Coronary artery (tissue), 2 donors: ENCODE measurements around the gene CUL5.

ENCODE experiments used
- DNase-seq: peaks from one replicate; pipeline ENCODE4 v3.0.0-alpha.2; 2017; ENCODE audit warnings: low spot score
- H3K27ac ChIP-seq, 2 donors: fragments of 200-600 bp; sonication (generic); one replicate each; pipeline ENCODE4 v1.5.1; 2016 to 2019
- H3K4me3 ChIP-seq: fragments of 200-600 bp; sonication (generic); 2 replicates; pipeline ENCODE4 v1.5.1; 2016; ENCODE audit warnings: mild to moderate bottlenecking, moderate library complexity
- TF ChIP-seq, protein P1 (sequence below): fragments of 200-600 bp; sonication (generic); IDR thresholded peaks from one replicate; pipeline ENCODE4 v1.5.1; 2019; ENCODE audit warnings: antibody characterized with exemption

Gene CUL5

DNA sequence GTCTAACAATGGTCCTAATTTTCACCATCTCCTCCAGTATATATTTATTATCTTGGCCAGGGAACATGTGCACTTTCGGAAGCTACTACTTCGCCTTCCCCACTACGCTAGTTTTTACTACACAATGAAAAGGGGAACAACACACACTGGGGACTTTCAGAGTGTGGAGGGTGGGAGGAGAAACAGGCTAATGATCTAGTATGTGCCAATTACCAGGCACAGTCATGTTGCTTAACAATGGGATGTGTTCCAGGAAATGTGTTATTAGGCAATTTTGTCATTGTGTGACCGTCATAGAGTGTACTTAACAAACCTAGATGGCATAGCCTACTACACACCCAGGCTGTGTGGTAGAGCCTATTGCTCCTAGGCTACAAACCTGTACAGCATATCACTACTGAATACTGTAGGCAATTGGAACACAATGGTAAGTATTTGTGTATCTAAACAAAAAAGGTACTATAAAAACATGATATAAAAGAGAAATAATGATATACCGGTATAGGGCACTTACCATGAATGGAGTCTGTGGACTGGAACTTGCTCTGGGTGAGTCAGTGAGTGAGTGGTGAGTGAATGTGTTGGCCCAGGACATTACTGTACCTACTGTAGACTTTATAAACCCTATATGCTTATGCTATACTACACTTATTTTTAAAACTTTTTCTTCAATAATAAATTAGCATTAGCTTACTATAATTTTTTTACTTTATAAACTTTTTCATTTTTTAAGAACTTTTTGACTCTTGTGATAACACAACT lies 20.1 kb upstream of the CUL5 start:
- DNase-seq, result no peak
- TF ChIP-seq, protein P1, sequence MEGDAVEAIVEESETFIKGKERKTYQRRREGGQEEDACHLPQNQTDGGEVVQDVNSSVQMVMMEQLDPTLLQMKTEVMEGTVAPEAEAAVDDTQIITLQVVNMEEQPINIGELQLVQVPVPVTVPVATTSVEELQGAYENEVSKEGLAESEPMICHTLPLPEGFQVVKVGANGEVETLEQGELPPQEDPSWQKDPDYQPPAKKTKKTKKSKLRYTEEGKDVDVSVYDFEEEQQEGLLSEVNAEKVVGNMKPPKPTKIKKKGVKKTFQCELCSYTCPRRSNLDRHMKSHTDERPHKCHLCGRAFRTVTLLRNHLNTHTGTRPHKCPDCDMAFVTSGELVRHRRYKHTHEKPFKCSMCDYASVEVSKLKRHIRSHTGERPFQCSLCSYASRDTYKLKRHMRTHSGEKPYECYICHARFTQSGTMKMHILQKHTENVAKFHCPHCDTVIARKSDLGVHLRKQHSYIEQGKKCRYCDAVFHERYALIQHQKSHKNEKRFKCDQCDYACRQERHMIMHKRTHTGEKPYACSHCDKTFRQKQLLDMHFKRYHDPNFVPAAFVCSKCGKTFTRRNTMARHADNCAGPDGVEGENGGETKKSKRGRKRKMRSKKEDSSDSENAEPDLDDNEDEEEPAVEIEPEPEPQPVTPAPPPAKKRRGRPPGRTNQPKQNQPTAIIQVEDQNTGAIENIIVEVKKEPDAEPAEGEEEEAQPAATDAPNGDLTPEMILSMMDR, result no peak
- no peak overlapping the region for H3K4me3 ChIP-seq
- H3K27ac ChIP-seq, result no peak overlapping the region

DNA sequence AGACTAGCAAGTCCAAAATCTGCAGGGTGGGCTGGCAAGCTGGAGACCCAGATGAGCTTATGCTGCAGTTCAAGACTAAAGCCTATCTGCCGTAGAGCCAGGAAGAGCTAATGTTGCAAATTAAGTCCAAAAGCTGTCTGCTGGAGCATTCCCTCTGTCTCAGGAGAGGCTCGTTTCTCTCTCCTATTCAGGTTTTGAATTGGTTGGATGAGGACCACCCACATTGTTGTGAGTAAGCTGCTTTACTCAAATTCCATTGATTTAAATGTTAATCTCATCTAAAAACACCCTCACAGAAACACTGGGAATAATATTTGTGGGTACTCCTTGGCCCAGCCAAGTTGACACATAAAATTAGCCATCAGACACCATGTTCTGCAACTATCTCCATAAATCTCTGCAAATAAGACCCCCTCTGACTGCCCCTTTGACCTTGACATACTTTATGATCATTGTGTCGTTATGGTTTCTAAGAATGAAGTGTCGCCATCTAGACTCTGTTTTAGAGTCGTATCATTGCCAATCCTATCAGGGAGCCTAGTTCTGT lies 16.8 kb upstream of the CUL5 start:
- TF ChIP-seq, protein P1, result no peak
- H3K27ac ChIP-seq, result no peak overlapping the region
- H3K4me3 ChIP-seq, result no peak overlapping the region
- DNase-seq, result no peak

DNA sequence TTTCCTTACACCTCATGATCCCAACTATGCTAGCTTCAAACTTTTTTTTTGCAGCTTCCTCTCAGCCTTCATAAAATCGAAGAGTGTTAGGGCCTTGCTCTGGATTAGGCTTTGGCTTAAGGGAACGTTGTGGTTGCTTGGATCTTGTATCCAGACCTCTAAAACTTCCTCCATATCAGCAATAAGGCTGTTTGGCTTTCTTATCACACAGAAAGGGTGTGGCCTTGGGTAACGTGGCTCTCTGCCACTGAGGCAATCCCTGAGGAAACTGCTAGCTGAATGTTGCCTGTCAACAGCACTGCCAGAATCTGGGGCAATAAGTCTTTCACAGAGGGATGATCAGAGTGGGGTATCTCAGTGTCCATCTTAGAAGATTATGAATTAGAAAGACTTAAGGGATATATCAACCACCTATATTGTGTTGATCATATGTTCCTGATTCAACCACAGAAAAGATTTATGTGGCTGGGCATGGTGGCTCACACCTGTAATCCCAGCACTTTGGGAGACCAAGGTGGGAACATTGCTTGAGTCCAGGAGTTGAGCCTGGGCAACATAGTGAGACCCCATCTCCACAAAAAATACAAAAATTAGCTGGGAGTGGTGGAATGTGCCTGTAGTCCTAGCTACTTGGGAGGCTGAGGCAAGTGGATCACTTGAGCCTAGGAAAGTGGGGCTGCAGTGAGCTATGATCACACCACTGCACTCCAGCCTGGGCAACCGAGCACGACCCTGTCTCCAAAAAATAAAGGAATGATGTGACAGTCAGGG lies 12.5 kb upstream of the CUL5 start:
- Histone ChIP-seq H3K4me3 (no peak overlapping the region), H3K27ac (no peak overlapping the region)
- TF ChIP-seq, protein P1, result no peak
- no peak for DNase-seq

DNA sequence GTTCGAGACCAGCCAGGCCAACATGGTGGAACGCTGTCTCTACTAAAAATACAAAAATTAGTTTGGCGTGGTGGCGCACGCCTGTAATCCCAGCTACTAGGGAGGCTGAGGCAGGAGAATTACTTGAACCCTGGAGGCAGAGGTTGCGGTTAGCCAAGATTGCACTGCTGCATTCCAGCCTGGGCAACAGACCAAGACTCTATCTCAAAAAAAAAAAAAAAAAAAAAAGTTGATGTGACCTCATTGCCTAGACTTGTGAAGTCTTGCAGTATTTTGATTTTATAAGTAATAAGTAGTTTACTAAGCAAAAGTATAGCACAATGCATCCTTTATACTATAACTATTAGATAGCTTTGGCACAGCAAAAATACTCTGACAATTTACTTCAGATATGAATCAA lies 9.9 kb upstream of the CUL5 start:
- H3K27ac ChIP-seq, result no peak overlapping the region
- H3K4me3 ChIP-seq, result no peak overlapping the region
- no peak for DNase-seq
- TF ChIP-seq, protein P1, result no peak

DNA sequence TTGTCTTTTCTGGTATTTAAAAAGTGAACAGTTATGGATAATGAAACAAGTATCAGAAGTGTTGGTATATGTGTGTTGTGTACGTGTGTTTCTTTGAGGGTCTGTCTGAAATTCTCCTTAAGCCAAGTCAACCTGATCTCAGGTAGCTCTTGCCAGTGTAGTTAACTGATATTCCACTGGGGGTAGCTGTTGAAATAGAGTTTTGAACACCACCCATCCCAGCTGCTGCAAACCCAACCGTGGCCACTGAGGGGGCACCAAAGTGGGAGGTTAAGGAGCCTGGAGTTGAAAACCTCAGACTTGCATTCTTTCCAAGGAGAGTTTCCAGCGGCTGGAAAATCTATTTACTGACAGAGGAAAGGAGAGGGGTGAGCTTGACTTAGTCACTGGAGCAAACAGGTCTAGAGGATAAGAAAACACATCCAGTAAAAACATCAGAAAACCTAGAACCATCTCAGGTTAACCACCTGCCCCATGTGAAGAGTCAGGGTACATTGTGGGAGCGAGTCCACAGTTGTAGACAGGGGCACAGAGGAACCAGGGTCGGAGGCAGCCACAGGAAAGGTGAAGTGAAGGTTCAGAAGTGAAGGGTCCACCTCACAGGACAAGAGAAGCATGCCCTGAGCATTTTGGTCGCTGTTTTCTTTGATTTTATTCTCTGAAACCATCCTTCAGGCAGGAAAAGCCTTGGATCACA lies 8.8 kb upstream of the CUL5 start:
- H3K27ac ChIP-seq, result no peak overlapping the region
- no peak overlapping the region for H3K4me3 ChIP-seq
- TF ChIP-seq, protein P1, result no peak
- DNase-seq, result no peak

DNA sequence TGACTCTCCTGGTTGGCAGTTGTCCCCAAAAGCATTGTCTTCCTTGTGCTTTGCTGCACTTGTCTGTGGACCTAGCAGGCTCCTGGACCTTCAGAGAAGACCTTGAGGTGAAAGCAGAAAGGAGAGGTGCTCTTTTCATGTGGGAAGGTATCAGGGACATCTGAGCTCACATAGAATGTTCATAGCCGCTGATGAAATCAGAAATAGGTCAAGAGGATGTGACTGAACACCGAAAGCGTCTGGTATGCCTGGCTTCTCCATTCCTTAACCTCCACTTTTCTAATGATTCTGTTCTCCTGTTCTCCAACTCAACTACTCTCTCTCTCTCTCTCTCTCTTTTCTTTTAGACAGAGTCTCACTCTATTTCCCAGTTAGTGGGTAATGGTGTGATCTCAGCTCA lies 6.2 kb upstream of the CUL5 start:
- TF ChIP-seq, protein P1, result no peak
- no peak for DNase-seq
- no peak overlapping the region for H3K27ac ChIP-seq
- H3K4me3 ChIP-seq, result no peak overlapping the region
